ENCODE results near the gene MAP7D3. TPM values are rescaled to one million over a fixed set of nuclear protein-coding genes. Genes with fewer than 3 reads are reported as not detected.

The MAP7D3 gene
- polyA plus RNA-seq, 6 donors from 2014 or later, result 0.26 to 8.6 (median 4.0) TPM

DNA sequence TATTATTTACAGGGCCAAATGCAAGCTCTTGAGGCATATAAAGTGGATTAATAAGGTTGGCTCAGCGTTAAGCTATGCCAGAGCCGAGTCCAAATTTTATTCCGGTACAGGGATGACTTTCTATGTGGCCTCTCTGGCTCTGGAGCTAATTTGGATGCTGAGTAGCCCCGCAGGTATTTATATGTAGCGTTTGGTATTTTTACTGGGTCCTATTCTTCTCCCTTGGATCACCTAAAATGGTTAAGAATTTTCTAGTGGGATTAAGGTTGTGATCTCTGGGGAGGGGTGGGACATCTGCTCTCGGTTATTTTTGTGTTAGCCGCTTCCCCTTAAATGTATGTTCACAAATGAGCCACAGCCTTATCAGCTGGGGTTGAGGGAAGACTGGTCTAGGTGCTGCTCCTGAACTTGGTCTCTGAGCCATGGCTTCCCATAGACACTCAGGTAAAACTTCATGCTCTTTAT, 54.5 kb downstream of the MAP7D3 start:
- ATAC-seq (ENCODE audit: low read depth in 2 of 2), result no peak
- H3K4me3 Mint-ChIP-seq, result no peak overlapping the region
- peaks cover 9 to 35% (median 20%) of the 10 kb centered on the region in 3 donors for H3K4me1 Mint-ChIP-seq
- no peak overlapping the region for H3K27ac Mint-ChIP-seq
- no peaks in the 10 kb centered on the region for H3K27me3 Mint-ChIP-seq
- DNase-seq, result no peak
- H3K9me3 Mint-ChIP-seq, result no peaks in the 10 kb centered on the region
- H3K36me3 Mint-ChIP-seq, result no peaks in the 10 kb centered on the region

- Mint-ChIP-seq H3K36me3 (no peaks in the 10 kb centered on the region), H3K4me3 (no peak overlapping the region), H3K9me3 (no peaks in the 10 kb centered on the region), H3K27me3 (no peaks in the 10 kb centered on the region), H3K27ac (peak overlapping the region in 1 of 6 donors; percentile 30), H3K4me1 (peaks cover 9 to 35% (median 23%) of the 10 kb centered on the region in 3 donors)
- ATAC-seq (ENCODE audit: low read depth in 2 of 2), result no peak
- no peak for DNase-seq
Observed at GRCh38 chrX:136195247-136195646, 56.0 kb downstream of the MAP7D3 start.

DNA sequence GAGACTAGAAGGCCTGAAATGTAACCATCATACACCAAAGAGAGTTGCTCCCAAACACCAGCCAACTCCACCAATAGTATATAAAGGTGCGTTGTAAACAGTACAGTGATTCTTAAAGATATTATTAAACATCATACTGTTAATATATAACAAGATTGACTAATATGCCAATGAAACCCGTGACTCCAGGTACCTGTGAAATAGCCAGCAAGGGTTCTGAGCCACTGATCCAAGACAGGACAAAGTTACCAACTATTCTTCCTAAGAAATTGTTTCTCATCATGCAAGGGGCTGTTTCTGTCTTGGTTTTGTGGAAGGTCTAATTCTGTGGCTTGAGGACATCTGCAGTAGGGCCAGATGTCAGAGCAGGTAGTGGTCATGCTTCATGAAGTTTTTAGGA, 56.7 kb downstream of the MAP7D3 start:
- peak overlapping the region in 1 of 6 donors; percentile 22 for H3K27ac Mint-ChIP-seq
- ATAC-seq (ENCODE audit: low read depth in 2 of 2), result no peak
- no peaks in the 10 kb centered on the region for H3K36me3 Mint-ChIP-seq
- H3K4me1 Mint-ChIP-seq, result peaks cover 9 to 35% (median 23%) of the 10 kb centered on the region in 3 donors
- H3K4me3 Mint-ChIP-seq, result peak overlapping the region in 1 of 8 donors; percentile 38
- no peak for DNase-seq
- no peaks in the 10 kb centered on the region for H3K27me3 Mint-ChIP-seq
- H3K9me3 Mint-ChIP-seq, result no peaks in the 10 kb centered on the region

DNA sequence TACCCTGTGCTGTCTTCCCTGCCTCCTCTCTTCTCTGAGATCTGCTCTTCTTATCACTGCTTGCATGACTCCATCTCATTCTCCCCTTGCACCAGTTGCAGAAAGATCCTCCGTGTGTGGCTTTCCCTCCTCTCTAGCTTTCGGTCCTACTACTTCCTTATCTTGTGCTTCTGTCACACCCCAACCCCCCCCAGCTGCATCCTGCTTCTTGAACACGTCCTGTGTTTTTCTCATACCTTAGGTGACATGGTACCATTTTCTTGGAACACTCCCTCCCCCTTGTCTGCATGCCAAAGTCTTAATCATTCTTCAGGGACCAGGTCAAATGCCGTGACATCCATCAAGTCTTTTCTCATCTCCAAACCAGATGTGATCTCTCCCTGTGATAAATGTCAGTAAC, 57.4 kb downstream of the MAP7D3 start:
- H3K27ac Mint-ChIP-seq, result peak overlapping the region in 2 of 6 donors; percentile 6 to 44
- no peaks in the 10 kb centered on the region for H3K27me3 Mint-ChIP-seq
- DNase-seq (peak; percentile 29), ATAC-seq (ENCODE audit: low read depth in 2 of 2) (peak; percentile 64 to 76)
- no peaks in the 10 kb centered on the region for H3K36me3 Mint-ChIP-seq
- H3K4me3 Mint-ChIP-seq, result peak overlapping the region; percentile 1 to 83 (median 66)
- H3K4me1 Mint-ChIP-seq, result peaks cover 9 to 35% (median 23%) of the 10 kb centered on the region in 3 donors
- no peaks in the 10 kb centered on the region for H3K9me3 Mint-ChIP-seq

- ATAC-seq (ENCODE audit: low read depth in 2 of 2) (no peak), DNase-seq (no peak)
- H3K27ac Mint-ChIP-seq, result peak overlapping the region in 1 of 6 donors; percentile 73
- peak overlapping the region in 5 of 8 donors; percentile 62 to 83 (median 68) for H3K4me3 Mint-ChIP-seq
- no peaks in the 10 kb centered on the region for H3K27me3 Mint-ChIP-seq
- H3K4me1 Mint-ChIP-seq, result peaks cover 9 to 35% (median 23%) of the 10 kb centered on the region in 3 donors
- H3K9me3 Mint-ChIP-seq, result no peaks in the 10 kb centered on the region
- no peaks in the 10 kb centered on the region for H3K36me3 Mint-ChIP-seq
Observed at GRCh38 chrX:136192839-136193414, 58.3 kb downstream of the MAP7D3 start.

DNA sequence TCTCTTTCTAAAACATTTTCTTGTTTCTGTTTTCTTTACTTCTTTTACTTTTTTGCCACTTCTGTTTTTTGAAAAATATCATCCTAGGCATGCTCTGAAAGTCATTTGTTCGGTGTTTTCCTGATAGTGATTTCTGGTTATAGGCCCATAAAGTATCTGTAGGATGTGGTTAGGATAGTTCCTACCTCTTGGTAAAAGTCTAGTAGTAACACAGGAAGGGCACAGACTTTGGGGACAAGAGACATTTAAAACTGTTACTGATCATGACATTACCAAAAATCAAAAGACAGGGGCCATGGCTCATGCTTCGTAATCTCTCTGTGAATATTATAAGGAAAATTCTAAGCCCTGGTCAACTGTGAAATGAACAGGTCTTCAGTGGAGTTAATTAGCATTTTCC, 59.1 kb downstream of the MAP7D3 start:
- Mint-ChIP-seq H3K4me1 (peaks cover 9 to 35% (median 23%) of the 10 kb centered on the region in 3 donors), H3K36me3 (no peaks in the 10 kb centered on the region), H3K4me3 (no peak overlapping the region), H3K9me3 (no peaks in the 10 kb centered on the region), H3K27me3 (no peaks in the 10 kb centered on the region), H3K27ac (no peak overlapping the region)
- DNase-seq (no peak), ATAC-seq (ENCODE audit: low read depth in 2 of 2) (no peak)

- Mint-ChIP-seq H3K9me3 (no peaks in the 10 kb centered on the region), H3K36me3 (no peaks in the 10 kb centered on the region), H3K27ac (peak overlapping the region in 2 of 6 donors; percentile 13 to 53), H3K4me3 (peak overlapping the region in 1 of 8 donors; percentile 8), H3K27me3 (no peaks in the 10 kb centered on the region), H3K4me1 (peaks cover 9 to 27% (median 23%) of the 10 kb centered on the region in 3 donors)
- no peak for DNase-seq
- ATAC-seq (ENCODE audit: low read depth in 2 of 2), result no peak
Observed at GRCh38 chrX:136191171-136191570, 60.0 kb downstream of the MAP7D3 start.

GRCh38 chrX:136190038-136190713, 61.0 kb downstream of the MAP7D3 start:
- H3K4me3 Mint-ChIP-seq, result no peak overlapping the region
- ATAC-seq (ENCODE audit: low read depth in 2 of 2) (no peak), DNase-seq (no peak)
- no peaks in the 10 kb centered on the region for H3K36me3 Mint-ChIP-seq
- no peak overlapping the region for H3K27ac Mint-ChIP-seq
- no peaks in the 10 kb centered on the region for H3K27me3 Mint-ChIP-seq
- H3K4me1 Mint-ChIP-seq, result peaks cover 9 to 23% (median 19%) of the 10 kb centered on the region in 3 donors
- no peaks in the 10 kb centered on the region for H3K9me3 Mint-ChIP-seq

GRCh38 chrX:136189222-136189621, 62.0 kb downstream of the MAP7D3 start:
- Mint-ChIP-seq H3K36me3 (no peaks in the 10 kb centered on the region), H3K27ac (no peak overlapping the region), H3K4me1 (peaks cover 9 to 23% (median 18%) of the 10 kb centered on the region in 3 donors), H3K27me3 (no peaks in the 10 kb centered on the region), H3K9me3 (no peaks in the 10 kb centered on the region), H3K4me3 (no peak overlapping the region)
- DNase-seq (no peak), ATAC-seq (ENCODE audit: low read depth in 2 of 2) (no peak)

GRCh38 chrX:136186023-136186413, 65.2 kb downstream of the MAP7D3 start:
- DNase-seq (no peak), ATAC-seq (ENCODE audit: low read depth in 2 of 2) (no peak)
- no peaks in the 10 kb centered on the region for H3K36me3 Mint-ChIP-seq
- peaks cover 0 to 2% (median 0%) of the 10 kb centered on the region in 3 donors for H3K4me1 Mint-ChIP-seq
- H3K27ac Mint-ChIP-seq, result no peak overlapping the region
- no peaks in the 10 kb centered on the region for H3K27me3 Mint-ChIP-seq
- H3K4me3 Mint-ChIP-seq, result no peak overlapping the region
- H3K9me3 Mint-ChIP-seq, result no peaks in the 10 kb centered on the region

DNA sequence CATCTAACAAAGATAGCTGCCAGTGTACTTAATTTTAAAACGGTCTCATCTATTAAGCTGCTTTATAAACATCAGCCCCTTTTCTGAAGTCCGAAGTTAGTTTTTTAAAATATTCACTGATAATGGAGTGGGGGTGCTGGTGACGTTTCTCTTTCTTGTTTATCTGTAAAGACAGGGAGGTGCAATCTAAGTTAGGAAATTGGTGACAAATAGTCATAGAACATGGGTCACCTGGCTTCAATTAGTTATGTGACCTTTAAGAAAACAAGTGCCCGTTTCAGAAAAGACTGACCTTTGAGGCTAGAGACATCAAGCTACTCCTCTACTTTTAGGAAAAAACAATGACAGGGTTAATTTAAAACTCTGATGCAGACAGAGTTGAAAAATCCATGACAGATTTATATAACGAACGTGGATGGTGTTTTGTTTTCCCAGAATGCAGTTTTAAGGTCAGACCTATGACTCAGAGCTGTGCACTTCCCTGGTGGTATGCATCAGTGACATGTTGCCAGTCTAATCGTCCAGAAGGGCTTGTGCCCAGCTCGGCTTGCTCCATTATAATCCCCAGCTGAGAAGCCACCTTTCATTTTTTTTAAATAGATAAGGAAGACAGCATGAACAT, 65.7 kb downstream of the MAP7D3 start:
- Mint-ChIP-seq H3K9me3 (no peaks in the 10 kb centered on the region), H3K36me3 (no peaks in the 10 kb centered on the region), H3K27ac (no peak overlapping the region), H3K4me3 (no peak overlapping the region), H3K27me3 (no peaks in the 10 kb centered on the region), H3K4me1 (no peaks in the 10 kb centered on the region)
- ATAC-seq (ENCODE audit: low read depth in 2 of 2) (no peak), DNase-seq (no peak)

- Mint-ChIP-seq H3K9me3 (no peaks in the 10 kb centered on the region), H3K27ac (no peak overlapping the region), H3K27me3 (peaks cover 0 to 5% (median 0%) of the 10 kb centered on the region in 3 donors), H3K36me3 (no peaks in the 10 kb centered on the region), H3K4me3 (no peak overlapping the region), H3K4me1 (no peaks in the 10 kb centered on the region)
- ATAC-seq (ENCODE audit: low read depth in 2 of 2) (no peak), DNase-seq (no peak)
Observed at GRCh38 chrX:136183917-136184316, 67.3 kb downstream of the MAP7D3 start.

- peaks cover 0 to 5% (median 0%) of the 10 kb centered on the region in 3 donors for H3K27me3 Mint-ChIP-seq
- no peak for ATAC-seq (ENCODE audit: low read depth in 2 of 2)
- no peak for DNase-seq
- H3K27ac Mint-ChIP-seq, result no peak overlapping the region
- no peak overlapping the region for H3K4me3 Mint-ChIP-seq
- H3K4me1 Mint-ChIP-seq, result no peaks in the 10 kb centered on the region
- H3K9me3 Mint-ChIP-seq, result no peaks in the 10 kb centered on the region
- H3K36me3 Mint-ChIP-seq, result no peaks in the 10 kb centered on the region
Observed at GRCh38 chrX:136183172-136183571, 68.0 kb downstream of the MAP7D3 start.

DNA sequence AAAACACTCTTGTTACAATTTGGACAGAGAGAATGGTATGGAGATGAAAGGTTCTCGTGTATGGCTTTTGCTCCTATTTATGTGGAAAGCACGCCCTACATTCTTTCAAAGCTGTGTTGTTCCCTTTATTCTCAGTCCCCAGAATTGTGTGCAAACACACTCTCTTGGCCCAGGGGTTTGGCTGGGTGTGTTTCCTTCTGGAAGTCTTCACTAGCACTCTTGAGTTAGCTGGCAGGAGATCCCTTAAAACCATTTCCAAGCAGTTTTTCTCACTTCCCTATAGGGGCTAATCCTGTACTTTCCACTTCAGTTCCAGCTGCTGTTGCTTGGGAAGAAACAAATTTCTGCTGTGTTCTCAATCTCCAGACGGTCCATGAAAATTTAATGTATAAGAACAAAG, 68.8 kb downstream of the MAP7D3 start:
- Mint-ChIP-seq H3K4me1 (no peaks in the 10 kb centered on the region), H3K4me3 (no peak overlapping the region), H3K9me3 (no peaks in the 10 kb centered on the region)

More for the DNA sequence above, 68.8 kb downstream of the MAP7D3 start:
- no peak overlapping the region for H3K27ac Mint-ChIP-seq
- ATAC-seq (ENCODE audit: low read depth in 2 of 2) (no peak), DNase-seq (no peak)
- H3K36me3 Mint-ChIP-seq, result no peaks in the 10 kb centered on the region
- H3K27me3 Mint-ChIP-seq, result peaks cover 0 to 5% (median 0%) of the 10 kb centered on the region in 3 donors

Data from naive B cell (primary cell).